ENCODE results near the gene CADM2.

- TF ChIP-seq, protein P1, sequence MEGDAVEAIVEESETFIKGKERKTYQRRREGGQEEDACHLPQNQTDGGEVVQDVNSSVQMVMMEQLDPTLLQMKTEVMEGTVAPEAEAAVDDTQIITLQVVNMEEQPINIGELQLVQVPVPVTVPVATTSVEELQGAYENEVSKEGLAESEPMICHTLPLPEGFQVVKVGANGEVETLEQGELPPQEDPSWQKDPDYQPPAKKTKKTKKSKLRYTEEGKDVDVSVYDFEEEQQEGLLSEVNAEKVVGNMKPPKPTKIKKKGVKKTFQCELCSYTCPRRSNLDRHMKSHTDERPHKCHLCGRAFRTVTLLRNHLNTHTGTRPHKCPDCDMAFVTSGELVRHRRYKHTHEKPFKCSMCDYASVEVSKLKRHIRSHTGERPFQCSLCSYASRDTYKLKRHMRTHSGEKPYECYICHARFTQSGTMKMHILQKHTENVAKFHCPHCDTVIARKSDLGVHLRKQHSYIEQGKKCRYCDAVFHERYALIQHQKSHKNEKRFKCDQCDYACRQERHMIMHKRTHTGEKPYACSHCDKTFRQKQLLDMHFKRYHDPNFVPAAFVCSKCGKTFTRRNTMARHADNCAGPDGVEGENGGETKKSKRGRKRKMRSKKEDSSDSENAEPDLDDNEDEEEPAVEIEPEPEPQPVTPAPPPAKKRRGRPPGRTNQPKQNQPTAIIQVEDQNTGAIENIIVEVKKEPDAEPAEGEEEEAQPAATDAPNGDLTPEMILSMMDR (IDR thresholded peaks at IDR 0.05): no peak
- no peak for TF ChIP-seq EP300 (IDR thresholded peaks at IDR 0.05)
- TF ChIP-seq POLR2A (IDR thresholded peaks at IDR 0.05): no peak
Measured at GRCh38 chr3:85355572-85355971, 396.8 kb downstream of the CADM2 start.
